ENCODE measurements around the gene SARM1.
A peak's percentile ranks its signal among the peaks of the same experiment; 100 is the strongest.

DNA sequence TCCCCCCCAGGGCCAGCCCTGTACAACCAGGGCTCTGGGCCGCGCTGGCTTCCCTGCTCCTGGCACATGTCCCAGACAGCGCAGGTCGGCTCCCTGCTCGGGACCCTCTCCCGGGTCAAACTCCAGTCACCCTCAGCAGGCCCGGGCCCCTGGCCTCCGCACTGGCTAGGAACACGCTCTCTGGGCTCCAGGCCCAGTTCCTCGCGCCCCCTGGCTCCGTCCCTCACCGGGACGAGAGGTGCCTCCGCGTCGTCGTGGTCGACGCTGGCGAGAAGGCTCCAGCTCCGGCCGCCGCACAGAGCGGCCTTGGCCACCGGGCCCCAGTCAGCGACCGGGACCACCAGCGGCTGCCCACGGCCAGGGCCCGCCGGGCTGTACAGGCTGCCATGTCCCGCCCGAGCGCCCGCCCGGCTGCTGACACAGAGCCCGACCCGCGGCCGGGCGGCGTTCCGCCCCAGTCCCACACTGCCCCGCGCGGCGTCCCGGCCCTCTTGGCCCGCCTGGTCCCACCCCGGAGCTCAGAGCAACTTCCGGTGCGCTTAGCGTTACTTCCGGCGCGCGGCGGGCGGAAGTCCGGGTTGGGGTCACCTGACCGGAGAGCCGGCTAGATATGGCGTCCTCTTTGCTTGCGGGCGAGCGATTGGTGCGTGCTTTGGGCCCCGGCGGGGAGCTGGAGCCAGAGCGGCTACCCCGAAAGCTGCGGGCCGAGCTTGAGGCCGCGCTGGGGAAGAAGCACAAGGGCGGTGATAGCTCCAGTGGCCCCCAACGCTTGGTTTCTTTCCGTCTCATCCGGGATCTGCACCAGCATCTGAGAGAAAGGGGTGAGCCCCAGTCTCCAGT is 14.2 kb upstream of the SARM1 start, which contains the start of gene POLDIP2:
- no peak for TF ChIP-seq ARID5B (CRISPR knock-in tag; IDR thresholded peaks at IDR 0.05)
- TF ChIP-seq FOXK2 (IDR thresholded peaks at IDR 0.05), result no peak
- TF ChIP-seq RAD21 (CRISPR knock-in tag; IDR thresholded peaks at IDR 0.05), result peak; percentile 73
- peak; percentile 68 for TF ChIP-seq ZNF792 (CRISPR knock-in tag; IDR thresholded peaks at IDR 0.05)
- TF ChIP-seq, protein P1, sequence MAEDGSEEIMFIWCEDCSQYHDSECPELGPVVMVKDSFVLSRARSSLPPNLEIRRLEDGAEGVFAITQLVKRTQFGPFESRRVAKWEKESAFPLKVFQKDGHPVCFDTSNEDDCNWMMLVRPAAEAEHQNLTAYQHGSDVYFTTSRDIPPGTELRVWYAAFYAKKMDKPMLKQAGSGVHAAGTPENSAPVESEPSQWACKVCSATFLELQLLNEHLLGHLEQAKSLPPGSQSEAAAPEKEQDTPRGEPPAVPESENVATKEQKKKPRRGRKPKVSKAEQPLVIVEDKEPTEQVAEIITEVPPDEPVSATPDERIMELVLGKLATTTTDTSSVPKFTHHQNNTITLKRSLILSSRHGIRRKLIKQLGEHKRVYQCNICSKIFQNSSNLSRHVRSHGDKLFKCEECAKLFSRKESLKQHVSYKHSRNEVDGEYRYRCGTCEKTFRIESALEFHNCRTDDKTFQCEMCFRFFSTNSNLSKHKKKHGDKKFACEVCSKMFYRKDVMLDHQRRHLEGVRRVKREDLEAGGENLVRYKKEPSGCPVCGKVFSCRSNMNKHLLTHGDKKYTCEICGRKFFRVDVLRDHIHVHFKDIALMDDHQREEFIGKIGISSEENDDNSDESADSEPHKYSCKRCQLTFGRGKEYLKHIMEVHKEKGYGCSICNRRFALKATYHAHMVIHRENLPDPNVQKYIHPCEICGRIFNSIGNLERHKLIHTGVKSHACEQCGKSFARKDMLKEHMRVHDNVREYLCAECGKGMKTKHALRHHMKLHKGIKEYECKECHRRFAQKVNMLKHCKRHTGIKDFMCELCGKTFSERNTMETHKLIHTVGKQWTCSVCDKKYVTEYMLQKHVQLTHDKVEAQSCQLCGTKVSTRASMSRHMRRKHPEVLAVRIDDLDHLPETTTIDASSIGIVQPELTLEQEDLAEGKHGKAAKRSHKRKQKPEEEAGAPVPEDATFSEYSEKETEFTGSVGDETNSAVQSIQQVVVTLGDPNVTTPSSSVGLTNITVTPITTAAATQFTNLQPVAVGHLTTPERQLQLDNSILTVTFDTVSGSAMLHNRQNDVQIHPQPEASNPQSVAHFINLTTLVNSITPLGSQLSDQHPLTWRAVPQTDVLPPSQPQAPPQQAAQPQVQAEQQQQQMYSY (CRISPR knock-in tag; IDR thresholded peaks at IDR 0.05), result peak; percentile 20; the same call in 1 of the 2 replicates
- TF ChIP-seq ZBTB7B (CRISPR knock-in tag; IDR thresholded peaks at IDR 0.05), result peak; percentile 77; the same call in 1 of the 2 replicates
- no peak for TF ChIP-seq ZNF24 (IDR thresholded peaks at IDR 0.05)
- peak; percentile 24; the same call in 1 of the 2 replicates for TF ChIP-seq CTCF (CRISPR knock-in tag; IDR thresholded peaks at IDR 0.05)
- no peak for TF ChIP-seq NFKBIZ (CRISPR knock-in tag; IDR thresholded peaks at IDR 0.05)
- TF ChIP-seq TBP (CRISPR knock-in tag; IDR thresholded peaks at IDR 0.05), result no peak
